ENCODE results near the gene PARD3B. TPM values are rescaled to one million over a fixed set of nuclear protein-coding genes. Genes with fewer than 3 reads are reported as not detected.
A peak's percentile ranks its signal among the peaks of the same experiment; 100 is the strongest.
"Not testable (repeated sequence)": the region's sequence is repeated elsewhere in the genome, so short reads cannot be mapped to it uniquely, and the experiment has no call there.

The PARD3B gene
- total RNA-seq, 1 donor from 2014 or later: 6.5 TPM

GRCh38 chr2:204542982-204543608 lies 2.2 kb upstream of the PARD3B start:
- Histone ChIP-seq H3K27me3 (ENCODE audit: control insufficient read depth, insufficient read depth, low read length) (no peaks in the 10 kb centered on the region), H3K4me3 (ENCODE audit: low read depth, low read length) (no peak overlapping the region), H3K36me3 (ENCODE audit: control insufficient read depth, insufficient read depth, low read length) (no peaks in the 10 kb centered on the region)
- TF ChIP-seq CTCF (IDR thresholded peaks at IDR 0.05; ENCODE audit: insufficient read depth, low read length, poor library complexity, severe bottlenecking): no peak
- DNase-seq (ENCODE audit: low read depth): no peak

GRCh38 chr2:204545861-204546735 lies 823 bp downstream of the PARD3B start:
- H3K27me3 ChIP-seq (ENCODE audit: control insufficient read depth, insufficient read depth, low read length): no peaks in the 10 kb centered on the region
- H3K36me3 ChIP-seq (ENCODE audit: control insufficient read depth, insufficient read depth, low read length): no peaks in the 10 kb centered on the region
- TF ChIP-seq CTCF (IDR thresholded peaks at IDR 0.05; ENCODE audit: insufficient read depth, low read length, poor library complexity, severe bottlenecking): no peak
- peak overlapping the region; percentile 71 for H3K4me3 ChIP-seq (ENCODE audit: low read depth, low read length)
- no peak for DNase-seq (ENCODE audit: low read depth)

GRCh38 chr2:204550751-204551511 lies 5.7 kb downstream of the PARD3B start:
- TF ChIP-seq CTCF (IDR thresholded peaks at IDR 0.05; ENCODE audit: insufficient read depth, low read length, poor library complexity, severe bottlenecking): no peak
- no peak for DNase-seq (ENCODE audit: low read depth)
- Histone ChIP-seq H3K4me3 (ENCODE audit: low read depth, low read length) (no peak overlapping the region), H3K36me3 (ENCODE audit: control insufficient read depth, insufficient read depth, low read length) (no peaks in the 10 kb centered on the region), H3K27me3 (ENCODE audit: control insufficient read depth, insufficient read depth, low read length) (no peaks in the 10 kb centered on the region)

- Histone ChIP-seq H3K27me3 (ENCODE audit: control insufficient read depth, insufficient read depth, low read length) (no peaks in the 10 kb centered on the region), H3K4me3 (ENCODE audit: low read depth, low read length) (no peak overlapping the region), H3K36me3 (ENCODE audit: control insufficient read depth, insufficient read depth, low read length) (no peaks in the 10 kb centered on the region)
- TF ChIP-seq CTCF (IDR thresholded peaks at IDR 0.05; ENCODE audit: insufficient read depth, low read length, poor library complexity, severe bottlenecking): no peak
- no peak for DNase-seq (ENCODE audit: low read depth)
Measured at GRCh38 chr2:204551512-204551863, 6.2 kb downstream of the PARD3B start.

- no peaks in the 10 kb centered on the region for H3K27me3 ChIP-seq (ENCODE audit: control insufficient read depth, insufficient read depth, low read length)
- no peaks in the 10 kb centered on the region for H3K36me3 ChIP-seq (ENCODE audit: control insufficient read depth, insufficient read depth, low read length)
- DNase-seq (ENCODE audit: low read depth): no peak
- TF ChIP-seq CTCF (IDR thresholded peaks at IDR 0.05; ENCODE audit: insufficient read depth, low read length, poor library complexity, severe bottlenecking): no peak
- H3K4me3 ChIP-seq (ENCODE audit: low read depth, low read length): no peak overlapping the region
Measured at GRCh38 chr2:204557604-204558003, 12.3 kb downstream of the PARD3B start.

GRCh38 chr2:204559358-204559757 lies 14.1 kb downstream of the PARD3B start:
- not testable (repeated sequence) for H3K4me3 ChIP-seq (ENCODE audit: low read depth, low read length); H3K27me3 ChIP-seq (ENCODE audit: control insufficient read depth, insufficient read depth, low read length); H3K36me3 ChIP-seq (ENCODE audit: control insufficient read depth, insufficient read depth, low read length); DNase-seq (ENCODE audit: low read depth)

Data from kidney epithelial cell (primary cell).